GM12864 (cell line): ENCODE data around the gene KCNQ1OT1.

Experiments
- DNase-seq: peaks from one replicate; pipeline ENCODE4 v3.0.0-alpha.2; 2011; ENCODE audit warnings: low read depth
- H3K4me3 ChIP-seq: 2 replicates; pipeline ENCODE4 v1.5.1; 2011; ENCODE audit warnings: mild to moderate bottlenecking, low read depth, low read length, control low read depth
- CTCF ChIP-seq: IDR thresholded peaks from 2 replicates; pipeline ENCODE4 v1.5.1; 2011; ENCODE audit warnings: low read depth, mild to moderate bottlenecking, moderate library complexity, low read length, control low read depth, inconsistent platforms; ENCODE audit errors: missing control alignments

KCNQ1OT1 gene

GRCh38 chr11:2665526-2666400, 34.0 kb downstream of the KCNQ1OT1 start:
- no peak for TF ChIP-seq CTCF
- no peak for DNase-seq
- H3K4me3 ChIP-seq, result no peak overlapping the region

DNA sequence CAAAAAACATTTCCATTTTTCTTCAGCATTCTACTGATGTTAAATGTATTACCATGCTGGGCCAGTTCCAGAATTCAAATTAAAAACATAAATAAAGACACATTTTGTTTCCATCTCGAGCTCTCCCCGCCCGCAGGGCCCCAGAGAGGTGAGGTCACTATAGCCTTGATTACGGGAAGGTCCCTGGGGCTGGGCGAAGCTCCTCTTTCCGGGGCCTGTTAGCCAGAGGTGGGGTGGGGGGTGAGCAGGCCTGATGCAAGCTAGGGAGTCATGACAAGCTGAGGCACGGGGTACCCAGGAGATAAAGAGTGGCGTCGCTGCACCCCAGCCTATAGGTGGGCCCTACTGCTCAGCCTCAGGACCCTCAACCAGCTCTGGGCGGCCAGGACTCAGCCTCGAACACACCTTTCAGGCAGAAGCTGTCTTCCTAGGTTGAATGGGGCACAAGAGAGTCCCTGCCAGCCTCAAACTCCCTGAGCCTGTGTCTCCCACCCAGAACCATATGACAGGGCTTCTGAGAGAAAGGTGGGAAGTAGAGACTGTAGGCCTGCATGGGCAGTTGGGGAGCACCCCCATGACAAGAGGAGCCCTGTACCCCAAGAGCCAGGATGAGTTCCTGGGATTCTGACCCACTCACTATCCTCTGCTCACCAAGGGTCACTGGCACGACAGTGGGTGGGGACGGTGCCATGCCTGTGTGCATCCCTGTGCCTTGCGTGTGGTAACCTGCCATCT, 34.8 kb downstream of the KCNQ1OT1 start:
- H3K4me3 ChIP-seq, result no peak overlapping the region
- no peak for TF ChIP-seq CTCF
- no peak for DNase-seq

DNA sequence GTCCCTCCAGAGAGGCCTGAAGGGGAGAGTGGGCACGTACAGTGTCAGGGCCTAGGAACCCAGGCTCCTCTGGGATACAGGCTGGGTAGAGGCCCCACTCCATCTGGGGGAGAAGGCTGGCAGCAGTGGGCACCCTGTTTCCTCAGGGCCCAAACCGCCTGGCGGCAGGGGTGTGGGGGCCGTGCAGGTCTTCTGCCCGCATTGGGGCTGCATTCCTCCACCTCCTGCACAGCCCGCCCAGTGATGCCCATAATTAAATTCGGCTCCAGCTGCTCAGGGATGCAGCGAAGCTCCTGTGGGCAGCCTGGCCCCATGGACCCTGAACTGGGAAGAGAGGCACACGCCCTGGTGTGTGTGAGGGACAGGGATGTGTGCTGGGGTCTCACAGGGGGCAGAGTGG, 35.4 kb downstream of the KCNQ1OT1 start:
- no peak for DNase-seq
- no peak for TF ChIP-seq CTCF
- H3K4me3 ChIP-seq, result no peak overlapping the region

- no peak for TF ChIP-seq CTCF
- DNase-seq, result no peak
- H3K4me3 ChIP-seq, result no peak overlapping the region
Observed at GRCh38 chr11:2663915-2664314, 35.9 kb downstream of the KCNQ1OT1 start.

DNA sequence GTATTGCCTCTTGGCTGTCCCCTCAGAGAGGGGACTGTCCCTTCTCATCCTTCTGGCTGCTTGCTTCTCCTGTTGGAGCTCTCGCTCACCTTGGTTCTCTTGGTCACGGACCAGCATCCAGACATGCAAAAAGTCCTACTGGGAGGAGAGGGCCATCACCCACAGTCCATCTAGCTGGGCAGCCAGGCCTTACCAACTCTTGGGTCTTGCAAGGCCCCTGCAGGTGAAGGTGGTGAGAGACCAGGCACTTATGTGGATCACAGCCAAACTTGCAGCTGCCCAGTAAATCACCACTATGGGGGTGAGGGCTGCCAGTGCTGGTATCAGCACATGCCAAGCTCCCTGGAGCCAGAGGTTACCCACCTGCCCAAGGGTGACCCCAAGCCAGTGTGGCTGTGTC, 36.3 kb downstream of the KCNQ1OT1 start:
- H3K4me3 ChIP-seq, result no peak overlapping the region
- no peak for DNase-seq
- no peak for TF ChIP-seq CTCF

DNA sequence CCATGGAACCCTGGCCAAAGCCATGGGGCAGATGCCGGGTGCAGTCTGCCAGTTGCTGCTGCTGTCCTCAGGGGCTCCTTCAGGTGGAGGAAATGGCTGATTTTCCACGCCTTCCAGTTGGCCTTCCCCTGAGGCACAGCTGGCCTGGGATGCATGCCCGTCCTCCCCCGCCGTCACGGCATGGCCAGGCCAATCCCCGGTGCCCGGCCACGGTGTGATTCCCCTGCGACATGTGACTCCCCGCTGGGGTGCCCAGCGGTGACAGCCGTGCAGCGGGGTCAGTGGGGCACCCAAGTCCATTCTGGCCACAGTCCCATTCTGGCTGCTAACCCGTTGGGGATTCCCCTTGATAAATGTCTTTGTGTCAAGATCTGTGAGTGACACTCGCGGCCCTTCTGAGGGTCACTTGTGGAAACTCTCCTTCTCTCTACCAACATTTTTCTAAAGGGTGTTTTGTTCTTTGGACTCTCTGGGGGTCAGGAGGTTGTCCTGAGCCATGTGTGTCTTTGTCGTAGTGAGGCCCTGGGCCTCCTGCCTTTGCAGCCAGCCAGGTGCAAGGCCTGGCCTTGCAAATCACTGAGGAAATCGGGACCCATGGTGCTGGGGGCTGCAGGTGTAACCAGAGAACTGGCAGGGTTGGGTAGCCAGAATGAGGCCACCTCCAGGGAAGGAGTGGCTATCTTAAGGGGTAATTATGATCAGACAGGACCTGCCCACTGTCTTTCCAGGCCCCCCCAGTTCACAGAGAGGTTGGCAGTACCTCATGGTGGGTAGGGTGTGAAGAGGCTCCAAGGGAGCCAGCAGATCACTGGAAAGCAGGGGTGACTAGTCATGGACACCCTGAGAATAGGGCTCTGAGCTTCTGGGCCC, 37.1 kb downstream of the KCNQ1OT1 start:
- no peak for TF ChIP-seq CTCF

More for the DNA sequence above, 37.1 kb downstream of the KCNQ1OT1 start:
- no peak for DNase-seq
- H3K4me3 ChIP-seq, result no peak overlapping the region
